ENCODE measurements around the gene HEXIM2. TPM values are rescaled to one million over a fixed set of nuclear protein-coding genes. Genes with fewer than 3 reads are reported as not detected.

The HEXIM2 gene
- total RNA-seq, 1 donor from 2014 or later: 10.4 TPM

GRCh38 chr17:45150911-45151809, 10.5 kb upstream of the HEXIM2 start:
- peaks cover 17% of the 10 kb centered on the region for H3K27me3 Mint-ChIP-seq (ENCODE audit: low read depth)
- DNase-seq (ENCODE audit: low read depth, low spot score): no peak
- peak overlapping the region; percentile 83 for H3K4me3 Mint-ChIP-seq
- H3K9me3 Mint-ChIP-seq: no peaks in the 10 kb centered on the region
- TF ChIP-seq CTCF (conservative IDR thresholded peaks at IDR 0.05): no peak
- no peaks in the 10 kb centered on the region for H3K36me3 Mint-ChIP-seq (ENCODE audit: low read depth)
- H3K27ac Mint-ChIP-seq (ENCODE audit: unreplicated experiment): no peak overlapping the region
- H3K4me1 Mint-ChIP-seq: peaks cover 53% of the 10 kb centered on the region

GRCh38 chr17:45155029-45155428, 6.6 kb upstream of the HEXIM2 start:
- no peak overlapping the region for H3K27ac Mint-ChIP-seq (ENCODE audit: unreplicated experiment)
- peaks cover 4% of the 10 kb centered on the region for H3K36me3 Mint-ChIP-seq (ENCODE audit: low read depth)
- no peaks in the 10 kb centered on the region for H3K27me3 Mint-ChIP-seq (ENCODE audit: low read depth)
- no peak for TF ChIP-seq CTCF (conservative IDR thresholded peaks at IDR 0.05)
- H3K4me1 Mint-ChIP-seq: peaks cover 38% of the 10 kb centered on the region
- DNase-seq (ENCODE audit: low read depth, low spot score): no peak
- H3K4me3 Mint-ChIP-seq: peak overlapping the region; percentile 52
- no peaks in the 10 kb centered on the region for H3K9me3 Mint-ChIP-seq

- peaks cover 36% of the 10 kb centered on the region for H3K4me1 Mint-ChIP-seq
- H3K36me3 Mint-ChIP-seq (ENCODE audit: low read depth): peaks cover 4% of the 10 kb centered on the region
- DNase-seq (ENCODE audit: low read depth, low spot score): no peak
- no peak for TF ChIP-seq CTCF (conservative IDR thresholded peaks at IDR 0.05)
- H3K4me3 Mint-ChIP-seq: peak overlapping the region; percentile 52
- no peaks in the 10 kb centered on the region for H3K9me3 Mint-ChIP-seq
- peak overlapping the region; percentile 38 for H3K27ac Mint-ChIP-seq (ENCODE audit: unreplicated experiment)
- H3K27me3 Mint-ChIP-seq (ENCODE audit: low read depth): no peaks in the 10 kb centered on the region
These were observed 6.2 kb upstream of the HEXIM2 start for GRCh38 chr17:45155483-45155882.

GRCh38 chr17:45156242-45156641, 5.4 kb upstream of the HEXIM2 start:
- TF ChIP-seq CTCF (conservative IDR thresholded peaks at IDR 0.05): no peak
- Mint-ChIP-seq H3K4me1 (peaks cover 28% of the 10 kb centered on the region), H3K36me3 (ENCODE audit: low read depth) (peaks cover 4% of the 10 kb centered on the region), H3K27me3 (ENCODE audit: low read depth) (no peaks in the 10 kb centered on the region), H3K4me3 (peak overlapping the region; percentile 65), H3K9me3 (no peaks in the 10 kb centered on the region), H3K27ac (ENCODE audit: unreplicated experiment) (no peak overlapping the region)
- DNase-seq (ENCODE audit: low read depth, low spot score): no peak

- peak; percentile 54 for DNase-seq (ENCODE audit: low read depth, low spot score)
- Mint-ChIP-seq H3K9me3 (no peaks in the 10 kb centered on the region), H3K4me3 (peak overlapping the region; percentile 91), H3K27ac (ENCODE audit: unreplicated experiment) (peak overlapping the region; percentile 99), H3K4me1 (peaks cover 31% of the 10 kb centered on the region), H3K36me3 (ENCODE audit: low read depth) (peaks cover 4% of the 10 kb centered on the region), H3K27me3 (ENCODE audit: low read depth) (no peaks in the 10 kb centered on the region)
- TF ChIP-seq CTCF (conservative IDR thresholded peaks at IDR 0.05): peak; percentile 45
These were observed 1.0 kb upstream of the HEXIM2 start for GRCh38 chr17:45160447-45161287.

Measured in neural crest cell (in vitro differentiated cells).